NCI-H1436 (cell line): Measurements from ENCODE around the gene SETBP1.

ENCODE experiments used
- DNase-seq: peaks from one replicate; lab custom pipeline; 2025; lab: John Stamatoyannopoulos, UW

Gene SETBP1

DNA sequence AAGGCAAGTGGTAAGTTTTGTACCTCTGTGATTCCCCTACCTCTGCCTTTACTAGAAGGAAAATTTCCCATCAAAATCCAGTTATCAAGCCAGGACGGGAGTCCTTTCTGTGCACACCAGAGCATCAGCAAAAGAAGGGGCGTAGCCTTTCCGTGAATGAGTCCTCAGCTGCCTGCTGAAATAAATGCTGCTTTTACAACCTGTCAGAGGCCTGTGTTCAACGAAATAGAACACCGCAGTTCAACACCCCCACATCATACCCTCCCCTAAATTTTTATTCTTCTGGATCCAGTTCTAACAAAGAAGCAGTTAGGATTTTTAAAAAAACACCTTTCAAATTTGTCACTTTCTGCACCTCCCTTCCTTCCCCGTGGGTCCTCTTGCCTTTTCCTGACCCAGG is 135.8 kb downstream of the SETBP1 start:
- no peak for DNase-seq

DNA sequence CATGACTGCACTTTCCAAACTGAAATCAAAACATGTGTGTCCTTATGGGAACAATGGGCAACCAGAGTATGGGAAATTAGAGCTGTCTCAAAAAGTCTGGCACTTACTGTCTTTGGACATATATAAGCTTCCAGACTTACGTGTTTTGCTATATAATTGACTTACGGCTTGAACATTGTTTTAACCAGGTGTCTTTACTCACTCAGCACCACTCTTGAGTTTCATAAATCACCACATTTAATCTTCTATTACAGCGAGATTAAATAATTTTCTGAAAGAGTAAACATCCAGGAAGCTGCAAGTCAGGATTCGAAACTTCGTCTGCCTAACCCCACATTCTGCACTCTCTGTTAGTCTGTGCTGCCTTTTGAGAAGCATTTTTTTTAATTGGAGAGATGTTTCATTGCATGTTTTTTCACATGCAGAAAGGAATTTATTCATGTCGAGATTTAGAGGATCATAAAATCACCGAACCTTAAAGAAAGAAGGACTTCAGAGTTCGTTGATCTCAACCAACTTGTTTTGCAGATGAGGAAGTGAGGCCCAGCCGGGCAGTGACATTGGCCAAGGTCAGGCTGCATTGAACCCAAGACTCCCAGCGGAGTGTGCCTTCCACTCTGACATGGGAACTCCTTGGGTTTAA is 137.3 kb downstream of the SETBP1 start:
- DNase-seq, result no peak

DNA sequence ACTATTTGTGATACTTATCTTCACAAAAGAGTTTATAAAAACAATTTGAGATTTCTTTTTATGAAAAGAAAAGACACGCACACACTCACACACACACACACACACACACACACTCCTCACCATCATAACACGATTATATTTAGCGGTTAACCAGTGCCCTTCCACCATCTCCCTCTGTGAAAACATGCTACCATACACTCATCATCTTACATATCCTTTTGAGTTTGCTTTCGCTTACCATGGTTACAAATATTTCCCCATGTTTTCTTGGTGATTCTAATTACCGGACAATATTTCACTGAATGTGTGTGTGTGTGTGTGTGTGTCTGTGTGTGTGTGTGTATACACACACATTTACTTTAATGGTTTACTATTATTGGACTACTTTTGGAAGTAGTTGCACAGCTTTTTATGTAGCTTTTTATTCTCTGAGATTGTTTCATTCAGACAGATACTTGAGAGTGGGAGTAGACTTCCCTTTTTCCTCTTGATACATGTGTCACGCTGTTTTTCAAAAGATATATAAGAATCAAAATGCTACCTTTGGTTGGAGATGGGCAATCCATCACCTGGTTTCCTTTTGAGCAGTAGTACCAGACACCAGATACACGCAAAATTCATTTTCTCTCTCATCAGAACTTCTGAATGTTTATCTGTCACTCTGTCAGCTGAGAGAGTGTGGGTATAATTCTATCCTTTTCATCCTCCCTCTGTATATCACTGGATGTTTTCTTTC is 138.1 kb downstream of the SETBP1 start:
- DNase-seq, result no peak

- no peak for DNase-seq
Observed at GRCh38 chr18:44819944-44820510, 139.3 kb downstream of the SETBP1 start.

DNA sequence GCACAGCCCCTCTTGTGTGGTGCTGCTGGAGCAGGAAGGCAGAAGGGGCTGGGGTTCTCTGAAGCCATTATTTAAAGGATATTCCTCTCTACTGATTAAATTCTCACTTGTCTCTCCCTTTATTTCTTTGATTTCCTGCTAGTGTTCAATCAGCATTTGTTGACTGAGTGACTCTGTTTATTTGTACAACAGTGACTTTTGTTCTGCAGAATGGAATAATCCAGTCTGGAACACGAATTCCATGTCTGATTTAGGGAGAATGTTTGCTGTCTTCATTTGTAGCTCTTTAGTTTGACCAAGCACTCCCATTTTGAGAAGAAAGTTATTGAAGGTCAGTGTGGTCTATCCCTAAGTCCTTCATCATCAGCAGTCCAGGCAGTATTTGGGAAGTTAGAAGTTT is 141.2 kb downstream of the SETBP1 start:
- DNase-seq, result no peak

DNA sequence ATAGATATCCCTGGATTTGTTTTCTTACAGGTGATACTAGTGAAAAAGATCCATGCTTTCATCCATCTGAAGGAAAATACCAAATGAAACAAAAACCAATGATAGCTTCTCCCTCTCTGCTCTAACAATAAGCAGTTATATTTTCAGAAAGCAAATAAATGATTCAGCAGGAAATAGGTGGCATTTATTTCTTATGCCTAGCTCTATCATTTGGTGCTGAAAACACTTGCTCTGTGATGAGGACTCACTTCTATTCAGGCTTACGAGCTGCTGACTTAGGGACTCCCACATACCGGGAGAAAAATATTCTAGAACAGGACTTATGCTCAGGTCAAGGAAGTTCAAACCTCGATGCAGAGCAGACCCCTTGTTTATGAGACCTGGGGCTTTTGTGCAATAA is 142.6 kb downstream of the SETBP1 start:
- DNase-seq, result no peak

GRCh38 chr18:44823782-44824181 is 143.1 kb downstream of the SETBP1 start:
- DNase-seq, result no peak

GRCh38 chr18:44824884-44825283 is 144.2 kb downstream of the SETBP1 start:
- no peak for DNase-seq

- DNase-seq, result no peak
Observed at GRCh38 chr18:44826418-44827259, 146.0 kb downstream of the SETBP1 start.

GRCh38 chr18:44828080-44828479 is 147.4 kb downstream of the SETBP1 start:
- no peak for DNase-seq

DNA sequence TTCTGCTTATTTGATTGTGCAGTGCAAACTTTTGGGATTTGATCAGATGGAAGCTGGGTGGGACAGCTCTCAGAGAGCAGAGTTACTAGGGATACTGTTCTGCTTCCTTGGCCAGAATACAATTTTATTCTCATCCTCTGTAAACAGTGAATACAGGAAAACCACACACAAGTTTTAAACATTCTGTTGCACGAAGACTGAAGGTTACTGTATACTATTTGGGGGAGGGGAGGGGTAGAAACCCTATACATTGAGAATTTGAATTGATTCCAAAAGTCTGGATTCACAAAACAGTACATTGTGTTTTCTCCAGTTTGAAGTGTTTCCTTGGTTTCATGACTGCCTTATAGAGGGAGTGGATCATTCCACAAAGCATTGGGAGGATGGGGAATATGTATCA is 149.9 kb downstream of the SETBP1 start:
- DNase-seq, result no peak

DNA sequence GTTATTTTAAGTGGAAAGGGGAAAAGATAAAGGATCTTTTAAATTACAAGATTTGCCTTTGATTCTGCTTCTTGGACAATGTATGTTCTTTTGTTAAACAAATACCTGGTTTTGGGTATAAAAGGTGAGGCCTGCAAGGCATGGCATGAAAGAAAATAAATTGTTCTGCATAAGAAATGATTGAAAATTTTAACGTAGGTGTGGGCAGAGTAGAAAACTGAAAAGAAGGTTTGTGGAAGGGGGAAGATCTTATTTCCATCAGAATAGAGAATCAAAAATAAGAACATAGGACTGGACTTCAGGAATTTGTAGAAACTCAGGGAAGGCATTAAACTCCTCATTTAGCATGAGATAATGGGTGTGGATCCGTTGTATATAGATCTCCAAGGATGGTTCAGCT is 153.1 kb downstream of the SETBP1 start:
- no peak for DNase-seq

GRCh38 chr18:44834867-44835469 is 154.3 kb downstream of the SETBP1 start:
- no peak for DNase-seq

GRCh38 chr18:44835703-44836102 is 155.0 kb downstream of the SETBP1 start:
- DNase-seq, result no peak

DNA sequence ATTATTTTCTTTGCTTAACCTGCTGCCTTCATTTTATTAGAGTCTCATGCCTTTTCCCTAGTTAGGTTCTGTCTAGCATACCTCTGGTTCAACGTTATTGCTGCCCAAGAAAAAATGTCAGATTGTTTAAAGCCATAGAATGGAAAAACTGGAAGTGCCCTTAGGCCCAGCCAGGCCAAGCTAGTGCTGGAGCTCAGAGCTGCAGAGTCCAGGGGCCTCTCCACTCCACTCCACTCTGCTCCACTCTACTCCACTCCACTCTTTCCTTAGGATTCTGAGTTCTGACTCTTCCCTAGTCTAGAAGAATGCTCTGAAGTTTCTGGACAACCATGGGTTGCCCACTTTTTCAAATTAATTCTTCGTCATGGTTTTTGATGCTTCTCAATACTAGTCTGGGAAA is 155.6 kb downstream of the SETBP1 start:
- DNase-seq, result no peak

DNA sequence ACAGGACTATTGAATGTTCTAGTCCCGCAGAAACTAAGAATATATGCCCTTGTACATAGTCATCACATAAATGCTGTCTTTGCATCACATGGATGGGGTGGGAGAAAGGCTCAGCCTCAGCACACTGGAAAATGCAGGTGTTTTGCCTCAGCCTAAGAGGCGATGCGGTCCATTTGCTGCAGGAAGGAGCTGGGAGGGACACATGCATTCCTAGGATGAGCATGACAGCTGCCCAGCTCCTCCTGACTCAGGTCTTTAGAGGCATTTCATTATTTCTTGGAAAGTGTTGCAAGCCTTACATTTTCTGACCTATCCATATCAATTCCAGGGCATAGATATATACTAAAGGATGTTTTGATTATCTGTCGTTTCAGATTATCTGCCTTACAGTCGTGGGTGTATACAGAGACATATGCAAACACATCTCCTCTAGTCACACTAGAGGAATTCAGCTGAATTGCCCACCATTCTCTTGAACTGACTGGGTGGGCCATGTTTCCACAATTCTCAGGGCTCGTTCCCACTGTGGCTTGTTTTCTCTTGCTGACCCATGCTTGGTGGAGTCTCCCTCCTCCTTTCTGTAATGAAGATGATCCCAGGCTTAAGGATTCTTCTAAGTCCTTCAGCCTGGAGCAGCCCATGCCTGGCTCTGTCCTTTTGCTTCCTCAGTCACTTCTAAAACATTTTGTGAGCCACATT is 156.9 kb downstream of the SETBP1 start:
- DNase-seq, result no peak

DNA sequence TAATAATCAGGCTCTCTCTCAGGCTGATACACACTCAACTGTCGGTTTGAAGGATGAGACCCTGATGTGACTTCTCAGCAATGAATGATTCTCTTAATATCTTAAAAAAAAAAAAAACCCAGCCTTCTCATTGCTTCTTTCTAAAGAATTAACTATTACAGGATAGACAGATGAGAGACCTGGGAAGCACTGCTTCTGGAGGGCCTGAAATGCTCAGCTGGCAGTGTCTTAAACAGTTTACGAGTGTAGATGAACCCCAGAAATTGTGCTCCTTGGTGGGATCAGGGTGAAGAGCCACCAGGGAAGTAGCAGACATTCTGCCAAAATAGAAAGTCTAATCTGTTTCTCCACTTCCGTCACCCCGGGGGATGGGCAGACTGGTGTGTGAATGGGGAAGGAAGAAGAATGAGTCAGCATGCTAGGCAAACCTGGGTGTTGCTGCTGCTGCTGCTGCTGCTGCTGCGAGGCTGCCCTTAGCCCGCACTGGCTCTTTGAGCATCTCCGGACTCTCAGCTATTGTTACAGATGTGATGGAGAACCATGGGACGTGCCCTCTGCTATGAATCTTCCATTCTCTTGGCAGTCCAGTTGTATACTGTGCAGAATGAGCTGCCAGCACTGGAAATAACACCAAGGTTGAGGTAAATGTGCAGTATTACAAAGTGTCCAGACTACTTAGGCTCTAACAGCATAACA is 158.4 kb downstream of the SETBP1 start:
- DNase-seq, result no peak

DNA sequence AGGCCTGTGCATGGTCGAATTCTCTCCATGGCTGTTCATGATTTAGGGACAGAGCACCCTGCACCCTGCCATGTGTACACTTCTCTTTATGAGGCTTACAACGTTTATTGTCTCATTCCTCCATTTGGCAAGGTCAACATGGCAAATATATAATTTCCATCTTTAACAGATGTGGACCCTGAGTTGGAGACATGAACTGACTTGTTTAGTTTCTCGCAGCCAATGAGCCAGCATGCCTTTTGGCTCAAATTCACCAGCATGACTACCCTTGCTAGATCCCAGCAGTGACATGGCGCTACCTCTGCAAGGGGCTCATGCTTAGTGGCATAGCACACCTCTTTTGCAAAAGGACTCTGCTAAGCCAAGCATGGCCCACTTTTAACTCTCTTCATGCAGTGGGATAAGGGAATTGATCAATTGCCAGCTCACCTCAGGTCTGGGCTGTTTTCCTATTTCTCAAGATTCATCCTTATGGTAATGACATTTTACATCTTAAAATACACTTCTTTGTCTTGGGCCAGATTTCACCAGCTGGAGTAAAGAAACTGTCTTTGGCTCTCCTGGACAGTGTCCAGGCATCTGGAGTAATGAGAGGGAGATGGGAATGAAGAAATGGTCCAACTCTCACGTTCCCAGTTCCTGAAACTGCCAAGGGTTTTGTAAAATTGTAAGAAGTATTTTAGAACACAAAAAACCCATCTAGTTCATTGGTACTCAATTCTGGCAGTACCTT is 159.5 kb downstream of the SETBP1 start:
- no peak for DNase-seq

- DNase-seq, result no peak
Observed at GRCh38 chr18:44841221-44841620, 160.5 kb downstream of the SETBP1 start.
